Pancreas (tissue), 10 donors: ENCODE measurements around the gene TUBGCP6. TPM values are rescaled to one million over a fixed set of nuclear protein-coding genes. Genes with fewer than 3 reads are reported as not detected.

Experiments
- ATAC-seq, 4 donors: fragments of 200-7000 bp; cut with Tn5 transposase; one replicate each; pipeline versions ENCODE4 v1.8.0 to v1.9.1; 2020; ENCODE audit warnings: mild to moderate bottlenecking in 4 of 4, moderate library complexity in 4 of 4
- DNase-seq, 6 donors: peaks; one replicate each; pipeline ENCODE4 v3.0.0-alpha.2; 2020
- FAIRE-seq: peaks from 2 replicates; lab custom pipeline; 2012; peaks lifted over from hg19 to GRCh38; lab: Jason Lieb, UNC
- H3K27ac ChIP-seq, 4 donors: fragments of 200-600 bp; sonication (generic); 1 replicate in 3 of 4; 2 replicates in 1 of 4; pipeline versions ENCODE4 v1.5.0 to v1.8.0; 2020
- H3K27me3 ChIP-seq, 4 donors: fragments of 200-600 bp; one replicate each; pipeline ENCODE4 v1.8.0; 2021
- H3K36me3 ChIP-seq, 3 donors: fragments of 200-600 bp; sonication (generic) in 1 of 3; one replicate each; pipeline versions ENCODE4 v1.5.0 to v1.8.0; 2020 to 2021
- H3K4me1 ChIP-seq, 3 donors: fragments of 200-600 bp; one replicate each; pipeline ENCODE4 v1.8.0; 2021
- H3K4me3 ChIP-seq, 4 donors: fragments of 200-600 bp; sonication (generic) in 2 of 4; one replicate each; pipeline versions ENCODE4 v1.5.0 to v1.8.0; 2020 to 2021
- H3K9me3 ChIP-seq, 4 donors: fragments of 200-600 bp; one replicate each; pipeline ENCODE4 v1.8.0; 2021
- WGBS, 2 donors: extraction: QIAGEN DNeasy Blood & Tissue Kit; methylation state at CpG; one replicate each; pipeline ENCODE4 v1.1.7; 2013; 5-methylcytosine and 5-hydroxymethylcytosine counted together
- intact Hi-C, 3 donors: fragments of 100-400 bp; cut with DNase I; formaldehyde crosslinking; loops; one replicate each; pipeline versions ENCODE4 v1.11.1 to v1.14.2; 2022
- polyA plus RNA-seq, 2 donors: library from polyadenylated mRNA; stranded (reverse); fragments of 200-250 nt; gene quantifications; one replicate each; pipeline ENCODE4 v1.2.3, GENCODE V29; 2013
- total RNA-seq, 6 donors: library from RNA; stranded (reverse); fragmentation: NEBNext Ultra II Directional in 4 of 6; extraction: Animal tissue kit (Norgen Biotek cat#: 25700) in 4 of 6; gene quantifications; one replicate each; pipeline versions ENCODE4 v1.2.1 to v1.2.4, GENCODE V29; 2021 to 2023
- TF ChIP-seq, protein P1 (sequence below), 4 donors: fragments of 200-600 bp; sonication (generic) in 3 of 4; IDR thresholded peaks; one replicate each; pipeline versions ENCODE4 v1.5.0 to v1.8.0; 2021; ENCODE audit warnings: antibody characterized with exemption in 4 of 4
- donor health status: healthy with polysubstance abuse.
- donor health status: DM: no; HTN: no; CAD: no; lungs with moderate emphysema.
- donor health status: DM: no; HTN: no; CAD: no.
- donor health status: control.
- donor health status: control.
- donor health status: Bipolar disorder and iron deficiency.
- donor health status: DM: yes; HTN: yes; CAD: no.
- donor health status: DM: no; HTN: no; CAD: no.
- donor health status: DM: no; HTN: no; CAD: no.
- donor health status: DM: yes; HTN: yes; CAD: no.

TUBGCP6 gene
- total and polyA plus RNA-seq, 8 donors: 19.2 to 139 (median 29.8) TPM

- ATAC-seq: no peak
- no peaks in the 10 kb centered on the region for H3K9me3 ChIP-seq
- WGBS, 2 donors: 76 to 79% methylated on average over 21 to 22 of the region's 22 CpGs
- DNase-seq: no peak
- no peak overlapping the region for H3K4me3 ChIP-seq
- TF ChIP-seq, protein P1, sequence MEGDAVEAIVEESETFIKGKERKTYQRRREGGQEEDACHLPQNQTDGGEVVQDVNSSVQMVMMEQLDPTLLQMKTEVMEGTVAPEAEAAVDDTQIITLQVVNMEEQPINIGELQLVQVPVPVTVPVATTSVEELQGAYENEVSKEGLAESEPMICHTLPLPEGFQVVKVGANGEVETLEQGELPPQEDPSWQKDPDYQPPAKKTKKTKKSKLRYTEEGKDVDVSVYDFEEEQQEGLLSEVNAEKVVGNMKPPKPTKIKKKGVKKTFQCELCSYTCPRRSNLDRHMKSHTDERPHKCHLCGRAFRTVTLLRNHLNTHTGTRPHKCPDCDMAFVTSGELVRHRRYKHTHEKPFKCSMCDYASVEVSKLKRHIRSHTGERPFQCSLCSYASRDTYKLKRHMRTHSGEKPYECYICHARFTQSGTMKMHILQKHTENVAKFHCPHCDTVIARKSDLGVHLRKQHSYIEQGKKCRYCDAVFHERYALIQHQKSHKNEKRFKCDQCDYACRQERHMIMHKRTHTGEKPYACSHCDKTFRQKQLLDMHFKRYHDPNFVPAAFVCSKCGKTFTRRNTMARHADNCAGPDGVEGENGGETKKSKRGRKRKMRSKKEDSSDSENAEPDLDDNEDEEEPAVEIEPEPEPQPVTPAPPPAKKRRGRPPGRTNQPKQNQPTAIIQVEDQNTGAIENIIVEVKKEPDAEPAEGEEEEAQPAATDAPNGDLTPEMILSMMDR (IDR thresholded peaks at IDR 0.05): no peak
- H3K27ac ChIP-seq: no peak overlapping the region
- peaks cover 7 to 13% (median 11%) of the 10 kb centered on the region in 3 donors for H3K4me1 ChIP-seq
- H3K36me3 ChIP-seq: no peaks in the 10 kb centered on the region
- no peak for FAIRE-seq
- H3K27me3 ChIP-seq: no peaks in the 10 kb centered on the region
- intact Hi-C loops: loop anchor here in 1 of 3 donors (5.0 kb wide), 1 partner anchor 89 kb away; the partner anchor contains the start of gene PPP6R2
Measured at GRCh38 chr22:50253046-50253915, 8.5 kb upstream of the TUBGCP6 start.

- Histone ChIP-seq H3K27ac (peak overlapping the region in 2 of 4 donors; percentile 8 to 42), H3K4me1 (peaks cover 7 to 13% (median 11%) of the 10 kb centered on the region in 3 donors), H3K4me3 (peak overlapping the region in 2 of 4 donors; percentile 49 to 77), H3K27me3 (no peaks in the 10 kb centered on the region), H3K9me3 (no peaks in the 10 kb centered on the region), H3K36me3 (no peaks in the 10 kb centered on the region)
- FAIRE-seq (no peak), DNase-seq (peak; percentile 66 to 91 (median 80)), ATAC-seq (peak; percentile 74 to 83 (median 78))
- TF ChIP-seq, protein P1 (IDR thresholded peaks at IDR 0.05): peak; percentile 39 to 48 (median 43)
- intact Hi-C loops: loop anchor here in 1 of 3 donors (5.0 kb wide), 1 partner anchor 90 kb away; the partner anchor contains the start of gene PPP6R2
- 43 to 48% methylated on average over 25 of the region's 25 CpGs for WGBS, 2 donors
Measured at GRCh38 chr22:50252082-50253045, 7.5 kb upstream of the TUBGCP6 start.

DNA sequence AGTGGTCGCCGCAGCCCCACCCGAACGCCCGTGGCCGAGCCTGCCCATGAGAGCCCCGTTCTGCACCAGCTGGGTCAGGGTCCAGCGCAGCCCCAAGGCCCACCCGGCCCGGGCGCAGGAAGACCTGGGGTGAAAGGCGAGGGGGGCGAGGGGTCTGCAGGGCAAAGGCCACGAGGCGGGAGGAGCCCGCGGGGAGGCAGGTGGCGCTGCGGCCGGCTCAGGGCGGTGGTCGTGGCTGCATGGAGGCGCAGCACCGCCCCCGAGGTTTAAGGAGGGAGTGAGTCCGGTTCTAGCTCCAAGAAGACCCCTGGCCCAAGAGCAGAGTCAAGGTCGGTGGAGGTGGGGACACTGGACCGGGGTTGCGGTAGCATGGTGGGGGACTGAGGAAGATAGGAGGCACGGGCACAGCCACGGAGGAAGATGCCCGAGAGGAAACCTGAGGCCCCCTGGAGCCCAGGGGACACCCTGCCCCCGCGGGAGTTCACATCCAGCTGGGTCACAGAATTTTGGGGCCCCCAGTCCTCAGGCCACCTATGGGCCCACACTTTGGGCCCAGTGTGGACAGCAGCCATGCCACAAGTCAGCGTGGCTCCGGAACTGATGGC lies 6.8 kb upstream of the TUBGCP6 start:
- intact Hi-C loops: loop anchor here in 1 of 3 donors (5.0 kb wide), 1 partner anchor 91 kb away; the partner anchor contains the start of gene PPP6R2
- Histone ChIP-seq H3K9me3 (no peaks in the 10 kb centered on the region), H3K4me3 (peak overlapping the region; percentile 49 to 84 (median 63)), H3K27ac (peak overlapping the region; percentile 8 to 53 (median 31)), H3K36me3 (no peaks in the 10 kb centered on the region), H3K27me3 (no peaks in the 10 kb centered on the region), H3K4me1 (peaks cover 7 to 13% (median 11%) of the 10 kb centered on the region in 3 donors)
- WGBS, 2 donors: 17 to 18% methylated on average over 35 to 36 of the region's 36 CpGs
- ATAC-seq (peak; percentile 2 to 23 (median 6)), FAIRE-seq (no peak), DNase-seq (no peak)
- TF ChIP-seq, protein P1 (IDR thresholded peaks at IDR 0.05): no peak
